Measurements from ENCODE around the gene CNTFR.
A peak's percentile ranks its signal among the peaks of the same experiment; 100 is the strongest.

CNTFR gene

GRCh38 chr9:34610434-34611206 is 21.1 kb upstream of the CNTFR start:
- TF ChIP-seq CTCF (conservative IDR thresholded peaks at IDR 0.05; ENCODE audit: low read depth), result no peak
- no peak for DNase-seq (ENCODE audit: low spot score)
- peak overlapping the region; percentile 95 for H3K27ac ChIP-seq
- POLR2A ChIA-PET (ENCODE audit: low non-redundant PET), result interaction anchor here (0.9 kb wide), 1 partner anchor 36 kb away, joined by 3 read pairs; the partner anchor contains the start of gene GALT
- CTCF ChIA-PET, result interaction anchor here (0.6 kb wide), 1 partner anchor 8 kb away, joined by 3 read pairs; no protein-coding TSS in a partner anchor

GRCh38 chr9:34607331-34607730 is 17.8 kb upstream of the CNTFR start:
- no peak for TF ChIP-seq CTCF (conservative IDR thresholded peaks at IDR 0.05; ENCODE audit: low read depth)
- POLR2A ChIA-PET (ENCODE audit: low non-redundant PET), result no interaction called here
- no peak overlapping the region for H3K27ac ChIP-seq
- CTCF ChIA-PET, result no interaction called here
- no peak for DNase-seq (ENCODE audit: low spot score)

- ChIA-PET CTCF (no interaction called here), POLR2A (ENCODE audit: low non-redundant PET) (no interaction called here)
- no peak for TF ChIP-seq CTCF (conservative IDR thresholded peaks at IDR 0.05; ENCODE audit: low read depth)
Measured at GRCh38 chr9:34606905-34607304, 17.4 kb upstream of the CNTFR start.

GRCh38 chr9:34606190-34606589 is 16.7 kb upstream of the CNTFR start:
- H3K27ac ChIP-seq, result no peak overlapping the region
- POLR2A ChIA-PET (ENCODE audit: low non-redundant PET), result no interaction called here
- no peak for TF ChIP-seq CTCF (conservative IDR thresholded peaks at IDR 0.05; ENCODE audit: low read depth)
- DNase-seq (ENCODE audit: low spot score), result no peak
- CTCF ChIA-PET, result interaction anchor here (1.1 to 1.5 kb wide), 3 partner anchors 14 to 427 kb away, joined by 3 to 6 read pairs (median 5); no protein-coding TSS in a partner anchor

More at GRCh38 chr9:34606905-34607304, 17.4 kb upstream of the CNTFR start:
- no peak for DNase-seq (ENCODE audit: low spot score)
- no peak overlapping the region for H3K27ac ChIP-seq

GRCh38 chr9:34603610-34604231 is 14.2 kb upstream of the CNTFR start:
- DNase-seq (ENCODE audit: low spot score), result peak; percentile 87
- peak; percentile 98 for TF ChIP-seq CTCF (conservative IDR thresholded peaks at IDR 0.05; ENCODE audit: low read depth)
- H3K27ac ChIP-seq, result no peak overlapping the region
- ChIA-PET CTCF (interaction anchor here (0.6 to 2.7 kb wide), 21 partner anchors 9 to 1618 kb away, joined by 3 to 14 read pairs (median 4); partner anchors contain the start of genes DCTN3 and RPP25L), POLR2A (ENCODE audit: low non-redundant PET) (interaction anchor here (0.6 kb wide), 1 partner anchor 35 kb away, joined by 11 read pairs; no protein-coding TSS in a partner anchor)

GRCh38 chr9:34601937-34602573 is 12.5 kb upstream of the CNTFR start:
- H3K27ac ChIP-seq, result peak overlapping the region; percentile 2; the same call in 1 of the 2 replicates
- no peak for TF ChIP-seq CTCF (conservative IDR thresholded peaks at IDR 0.05; ENCODE audit: low read depth)
- CTCF ChIA-PET, result interaction anchor here (0.7 to 2.7 kb wide), 5 partner anchors 32 to 267 kb away, joined by 3 to 12 read pairs (median 4); no protein-coding TSS in a partner anchor
- no peak for DNase-seq (ENCODE audit: low spot score)
- POLR2A ChIA-PET (ENCODE audit: low non-redundant PET), result no interaction called here

Data from RWPE1 (cell line).